Activated CD4-positive, CD25-positive, alpha-beta regulatory T cell treated with anti-CD3 and anti-CD28 coated beads, Interleukin-2, amount 50 U/mL, for 16 hours (primary cell): ENCODE data around the gene APEH.
"Not testable (repeated sequence)": the region's sequence is repeated elsewhere in the genome, so short reads cannot be mapped to it uniquely, and the experiment has no call there.

Source experiments
- DNase-seq: peaks from one replicate; pipeline ENCODE4 v3.0.0-alpha.2; 2020; ENCODE audit warnings: low read depth, low spot score

The APEH gene

GRCh38 chr3:49668861-49669260 is 5.3 kb upstream of the APEH start:
- no peak for DNase-seq

- no peak for DNase-seq
Measured at GRCh38 chr3:49669352-49669751, 4.8 kb upstream of the APEH start.

- no peak for DNase-seq
Measured at GRCh38 chr3:49670940-49671290, 3.2 kb upstream of the APEH start.

GRCh38 chr3:49671291-49672288 is 2.6 kb upstream of the APEH start:
- DNase-seq, result peak; percentile 36

- no peak for DNase-seq
Measured at GRCh38 chr3:49673121-49673714, 933 bp upstream of the APEH start.

GRCh38 chr3:49674497-49674983 is 389 bp downstream of the APEH start:
- no peak for DNase-seq

GRCh38 chr3:49675912-49676311 is 1.8 kb downstream of the APEH start:
- DNase-seq, result no peak

- DNase-seq, result no peak
Measured at GRCh38 chr3:49680493-49681231, 6.5 kb downstream of the APEH start.

GRCh38 chr3:49681232-49681522 is 7.0 kb downstream of the APEH start:
- DNase-seq, result no peak

- no peak for DNase-seq
Measured at GRCh38 chr3:49681543-49681942, 7.4 kb downstream of the APEH start.

GRCh38 chr3:49683162-49683561 is 9.0 kb downstream of the APEH start:
- DNase-seq, result no peak

GRCh38 chr3:49684453-49684852 is 10.3 kb downstream of the APEH start:
- DNase-seq, result not testable (repeated sequence)

GRCh38 chr3:49685103-49685502 is 11.0 kb downstream of the APEH start:
- not testable (repeated sequence) for DNase-seq

GRCh38 chr3:49685846-49686245 is 11.7 kb downstream of the APEH start:
- DNase-seq, result not testable (repeated sequence)

GRCh38 chr3:49686346-49686745 is 12.2 kb downstream of the APEH start:
- DNase-seq, result not testable (repeated sequence)

- DNase-seq, result not testable (repeated sequence)
Measured at GRCh38 chr3:49686769-49687423, 12.7 kb downstream of the APEH start.

GRCh38 chr3:49687424-49687795 is 13.3 kb downstream of the APEH start:
- not testable (repeated sequence) for DNase-seq

GRCh38 chr3:49688338-49689045 is 14.3 kb downstream of the APEH start:
- DNase-seq, result not testable (repeated sequence)

- DNase-seq, result peak; percentile 85
Measured at GRCh38 chr3:49689046-49689907, 15.1 kb downstream of the APEH start, which contains the start of the genes MST1 and RNF123. TSS of gene MST1 (minus strand) at chr3:49689474. CDS start at chr3:49688691, 783 bp downstream. TSS of gene RNF123 (plus strand) at chr3:49689557. CDS start at chr3:49691166, 1,609 bp downstream.
